Activated CD4-positive, alpha-beta T cell treated with anti-CD3 and anti-CD28 coated beads, Interleukin-2, amount 50 U/mL, for 48 hours (primary cell): ENCODE results near the gene EFNA3.

ENCODE experiments used
- DNase-seq, 2 experiments: peaks; one replicate each; pipeline ENCODE4 v3.0.0-alpha.2; 2020

EFNA3 gene

DNA sequence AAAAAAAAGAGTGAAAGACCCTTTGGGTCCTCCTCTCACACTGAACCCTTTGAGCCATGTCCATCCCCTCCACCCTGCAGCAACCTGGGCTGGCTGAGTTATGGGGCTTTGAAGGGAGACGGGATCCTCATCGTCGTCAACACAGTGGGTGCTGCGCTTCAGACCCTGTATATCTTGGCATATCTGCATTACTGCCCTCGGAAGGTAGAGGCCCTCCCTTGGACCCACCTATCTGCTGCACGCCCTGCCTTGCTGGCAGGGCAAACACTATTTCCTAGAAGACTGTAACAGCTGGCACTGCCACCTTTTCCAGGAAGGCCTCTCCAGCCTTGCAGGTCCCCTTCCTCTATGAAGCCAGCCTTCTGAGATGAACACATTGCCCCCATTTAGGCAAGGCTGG, 58.1 kb downstream of the EFNA3 start:
- DNase-seq = no peak
